NCI-H1092 treated with DMSO at 0.1 percent for 48 hours (cell line): Measurements from ENCODE around the gene AANAT.
A peak's percentile ranks its signal among the peaks of the same experiment; 100 is the strongest.
"Not testable (repeated sequence)": the region's sequence is repeated elsewhere in the genome, so short reads cannot be mapped to it uniquely, and the experiment has no call there.

Source experiments
- DNase-seq: peaks from one replicate; lab custom pipeline; 2025; lab: John Stamatoyannopoulos, UW

The AANAT gene

DNA sequence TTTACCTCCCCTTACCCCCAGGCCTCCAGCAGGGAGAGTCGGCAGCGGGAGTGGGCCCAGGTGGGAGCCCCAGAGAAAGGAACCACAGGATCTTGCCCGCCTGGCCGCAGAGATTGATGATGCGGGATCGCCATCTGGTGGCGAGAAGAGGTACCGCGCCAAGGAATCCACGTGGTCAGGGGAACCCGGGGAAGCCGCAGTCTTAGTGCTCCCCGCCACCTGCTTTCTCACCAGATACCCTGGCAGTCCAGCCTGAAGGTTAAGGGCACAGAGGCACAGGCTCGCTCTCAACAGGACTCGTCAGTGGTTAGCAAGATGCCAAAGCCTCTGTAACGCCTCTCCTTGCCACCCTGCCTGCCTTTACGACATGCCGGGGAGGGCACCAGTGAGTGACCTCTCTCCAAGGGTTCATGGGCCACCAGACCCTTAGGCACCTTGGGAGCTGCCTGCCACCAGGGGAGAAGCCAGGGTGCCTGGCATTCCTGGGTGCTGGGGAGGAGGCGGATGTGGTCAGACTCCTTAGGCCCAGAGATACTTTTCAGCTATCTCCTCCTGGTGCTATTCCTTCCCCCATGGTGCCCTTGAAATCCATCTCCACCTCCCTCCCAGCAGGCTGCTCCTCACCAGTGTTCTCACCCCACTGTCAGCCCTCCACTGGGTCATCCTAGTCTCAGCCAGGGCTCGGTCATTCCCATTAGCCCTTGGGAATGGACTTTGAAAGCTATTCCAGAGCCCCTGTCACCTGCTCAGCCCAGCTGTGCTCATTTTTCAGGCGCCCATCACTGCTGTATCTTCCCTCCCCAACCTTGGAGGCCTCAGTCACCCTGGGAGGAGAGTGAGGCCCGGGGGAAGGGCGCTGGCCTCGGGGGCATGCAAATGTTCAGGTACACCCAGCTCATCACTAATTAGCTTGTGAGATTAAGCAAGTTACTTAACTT, 39.3 kb downstream of the AANAT start:
- DNase-seq, result peak; percentile 62

GRCh38 chr17:76508472-76509063, 41.2 kb downstream of the AANAT start:
- DNase-seq, result not testable (repeated sequence)

- no peak for DNase-seq
Measured at GRCh38 chr17:76510831-76511244, 43.4 kb downstream of the AANAT start.

GRCh38 chr17:76511668-76512365, 44.4 kb downstream of the AANAT start:
- no peak for DNase-seq

DNA sequence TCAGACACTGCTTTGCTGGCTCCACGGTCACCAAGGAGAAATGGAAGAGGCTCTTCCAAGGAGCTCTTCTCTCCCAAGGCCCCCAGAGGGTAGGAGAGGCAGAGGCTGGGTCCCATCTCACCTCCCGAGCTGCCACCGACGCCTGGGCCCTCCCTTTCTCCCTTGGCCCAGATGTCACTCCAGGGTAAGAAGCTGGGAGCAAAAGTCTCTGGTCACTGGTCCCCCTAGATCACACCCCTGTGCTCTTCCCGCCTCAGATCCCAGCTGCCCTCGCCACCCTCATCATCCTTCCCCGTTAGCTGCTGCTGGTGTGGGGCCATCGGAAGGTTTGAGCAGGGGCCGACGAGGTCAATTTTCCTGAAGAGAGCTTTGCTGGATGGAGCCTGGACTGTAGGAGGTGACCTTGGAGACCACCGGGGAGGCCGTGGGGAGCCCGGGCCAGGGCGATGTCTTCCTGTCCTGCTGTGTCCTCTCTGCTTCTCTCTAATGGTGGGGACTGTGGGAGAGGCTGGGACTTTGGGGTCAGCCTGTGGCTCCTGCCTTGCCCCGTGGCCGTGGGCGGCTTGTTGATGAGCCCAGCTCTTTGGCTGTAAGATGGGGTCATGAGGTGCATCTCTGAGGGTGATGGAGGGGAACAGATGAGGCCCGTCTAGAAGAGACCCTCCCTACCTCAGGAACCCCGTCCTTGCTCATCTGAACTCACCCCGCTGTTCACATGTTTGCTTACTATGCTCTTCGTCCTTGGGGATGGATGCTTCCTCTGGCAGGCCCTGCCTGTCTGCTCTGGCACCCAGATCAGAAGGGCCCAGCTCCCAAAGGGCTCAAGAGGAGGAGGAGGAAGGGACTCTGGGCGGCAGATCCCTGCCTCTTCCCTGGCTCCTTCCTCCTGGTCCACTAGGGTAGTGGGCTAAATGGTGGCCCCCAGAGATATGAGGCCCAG, 45.2 kb downstream of the AANAT start:
- DNase-seq, result no peak

GRCh38 chr17:76513306-76513692, 45.9 kb downstream of the AANAT start:
- no peak for DNase-seq

- not testable (repeated sequence) for DNase-seq
Measured at GRCh38 chr17:76514355-76514754, 47.0 kb downstream of the AANAT start.

- DNase-seq, result no peak
Measured at GRCh38 chr17:76515274-76515949, 48.0 kb downstream of the AANAT start.

- DNase-seq, result no peak
Measured at GRCh38 chr17:76517638-76518038, 50.2 kb downstream of the AANAT start.

DNA sequence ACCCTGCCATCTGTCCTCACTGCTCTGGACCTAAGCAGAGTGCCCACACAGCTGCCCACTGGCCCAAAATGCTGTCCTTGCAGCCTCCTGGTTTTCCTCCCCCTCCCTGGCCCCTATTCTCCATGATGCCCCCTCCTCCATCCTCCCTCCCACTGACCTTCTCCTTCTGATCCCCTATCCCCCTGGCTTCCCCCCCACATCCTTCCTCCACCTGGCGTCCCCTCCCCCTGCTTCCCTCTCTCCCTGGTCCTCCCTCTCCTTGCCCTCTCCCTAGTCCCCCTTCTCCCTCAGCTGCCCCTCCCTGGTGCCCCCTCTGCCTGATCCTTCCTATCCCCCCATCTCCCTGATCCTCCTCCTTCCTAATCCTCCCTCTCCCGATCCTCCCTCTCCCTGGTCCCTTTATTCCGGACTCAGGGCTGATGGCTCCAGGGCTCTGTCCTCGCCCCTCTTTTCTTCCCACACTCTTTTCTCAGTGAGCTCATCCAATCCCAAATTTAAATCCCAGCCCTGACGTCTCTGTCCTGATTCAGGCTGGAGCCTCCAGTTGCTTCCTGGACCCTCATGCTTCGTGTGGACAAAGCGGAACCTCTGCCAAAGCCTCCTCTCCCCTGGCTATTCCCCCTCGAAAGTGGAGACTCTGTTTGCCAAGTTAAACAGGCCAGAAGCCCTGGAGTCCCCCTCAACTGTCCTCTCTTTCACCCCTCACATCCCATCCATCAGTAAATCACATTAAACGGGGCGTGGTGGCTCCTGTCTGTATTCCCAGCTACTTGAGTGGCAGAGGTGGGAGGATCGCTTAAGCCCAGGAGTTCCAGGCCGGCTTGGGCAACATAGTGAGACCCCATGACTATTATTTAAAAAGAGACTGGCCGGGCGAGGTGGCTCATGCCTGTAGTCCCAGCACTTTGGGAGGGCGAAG, 51.9 kb downstream of the AANAT start:
- DNase-seq, result peak; percentile 68
